MM.1S (cell line): ENCODE measurements around the gene FOSB.

Experiments used
- CTCF ChIP-seq: fragments of 300-600 bp; sonication (generic); IDR thresholded peaks from 2 replicates; pipeline ENCODE4 v1.5.1; 2016; ENCODE audit warnings: antibody characterized with exemption, low read length, mixed read lengths
- EZH2 ChIP-seq: fragments of 300-600 bp; sonication (generic); optimal IDR thresholded peaks from 2 replicates; pipeline ENCODE3; 2017; ENCODE audit warnings: low read depth, mild to moderate bottlenecking, antibody characterized with exemption, low read length, mixed read lengths

GRCh38 chr19:45514376-45515051 lies 46.7 kb downstream of the FOSB start:
- no peak for TF ChIP-seq EZH2
- no peak for TF ChIP-seq CTCF
